ENCODE results near the gene PIP4K2A.
"Not testable (repeated sequence)": the region's sequence is repeated elsewhere in the genome, so short reads cannot be mapped to it uniquely, and the experiment has no call there.

The PIP4K2A gene

GRCh38 chr10:22504766-22505165 lies 209.6 kb downstream of the PIP4K2A start:
- no peak for DNase-seq

- DNase-seq: no peak
Measured at GRCh38 chr10:22503315-22504088, 210.9 kb downstream of the PIP4K2A start.

GRCh38 chr10:22501863-22502262 lies 212.5 kb downstream of the PIP4K2A start:
- no peak for DNase-seq

GRCh38 chr10:22501413-22501812 lies 213.0 kb downstream of the PIP4K2A start:
- no peak for DNase-seq

- DNase-seq: no peak
Measured at GRCh38 chr10:22500656-22501340, 213.6 kb downstream of the PIP4K2A start.

GRCh38 chr10:22499973-22500372 lies 214.4 kb downstream of the PIP4K2A start:
- not testable (repeated sequence) for DNase-seq

- DNase-seq: no peak
Measured at GRCh38 chr10:22495396-22495795, 219.0 kb downstream of the PIP4K2A start.

- no peak for DNase-seq
Measured at GRCh38 chr10:22494007-22494406, 220.4 kb downstream of the PIP4K2A start.

- DNase-seq: no peak
Measured at GRCh38 chr10:22491931-22492615, 222.3 kb downstream of the PIP4K2A start.

GRCh38 chr10:22491480-22491879 lies 222.9 kb downstream of the PIP4K2A start:
- no peak for DNase-seq

- DNase-seq: no peak
Measured at GRCh38 chr10:22489975-22490374, 224.4 kb downstream of the PIP4K2A start.

- no peak for DNase-seq
Measured at GRCh38 chr10:22489467-22489866, 224.9 kb downstream of the PIP4K2A start.

GRCh38 chr10:22486431-22486830 lies 227.9 kb downstream of the PIP4K2A start:
- DNase-seq: no peak
